Measurements from ENCODE around the gene MSL1. TPM values are rescaled to one million over a fixed set of nuclear protein-coding genes. Genes with fewer than 3 reads are reported as not detected.

Gene MSL1
- total RNA-seq, 2 donors from 2014 or later, result 95.4 to 108 TPM

- H3K27ac Mint-ChIP-seq, result no peak overlapping the region
- H3K36me3 Mint-ChIP-seq (ENCODE audit: low read depth), result peaks cover 6% of the 10 kb centered on the region
- Histone ChIP-seq H3K36me3 (ENCODE audit: control insufficient read depth, insufficient read depth, low read length) (no peaks in the 10 kb centered on the region), H3K27ac (ENCODE audit: low read depth, low read length) (no peak overlapping the region), H3K9ac (ENCODE audit: extremely low read depth, low read length, poor library complexity, severe bottlenecking) (no peak overlapping the region), H3K4me3 (ENCODE audit: low read length) (no peak overlapping the region), H3K9me3 (ENCODE audit: control insufficient read depth, low read length) (no peaks in the 10 kb centered on the region), H3K4me1 (ENCODE audit: control insufficient read depth, insufficient read depth, low read length) (peaks cover 51% of the 10 kb centered on the region), H3K27me3 (ENCODE audit: control insufficient read depth, insufficient read depth, low read length, poor library complexity, severe bottlenecking) (no peaks in the 10 kb centered on the region)
- DNase-seq, result no peak
- whole genome bisulfite sequencing, 2 experiments (ENCODE audit: insufficient coverage in 1 of 2, insufficient read length in 1 of 2), result 80 to 94% methylated on average over 3 to 8 of the region's 8 CpGs
- peaks cover 71% of the 10 kb centered on the region for H3K4me1 Mint-ChIP-seq
- no peaks in the 10 kb centered on the region for H3K9me3 Mint-ChIP-seq
- H3K27me3 Mint-ChIP-seq (ENCODE audit: insufficient read depth), result no peaks in the 10 kb centered on the region
- peak overlapping the region; percentile 28 for H3K4me3 Mint-ChIP-seq
- no peak for TF ChIP-seq CTCF (conservative IDR thresholded peaks at IDR 0.05)
Measured at GRCh38 chr17:40072735-40073346, 48.9 kb upstream of the MSL1 start.

- H3K36me3 Mint-ChIP-seq (ENCODE audit: low read depth), result peaks cover 6% of the 10 kb centered on the region
Measured at GRCh38 chr17:40073454-40074174, 48.2 kb upstream of the MSL1 start.

GRCh38 chr17:40074175-40074512, 47.6 kb upstream of the MSL1 start:
- no peak overlapping the region for H3K9ac ChIP-seq (ENCODE audit: extremely low read depth, low read length, poor library complexity, severe bottlenecking)
- no peaks in the 10 kb centered on the region for H3K27me3 Mint-ChIP-seq (ENCODE audit: insufficient read depth)
- H3K4me1 Mint-ChIP-seq, result peaks cover 61% of the 10 kb centered on the region
- H3K27ac Mint-ChIP-seq, result no peak overlapping the region
- H3K27ac ChIP-seq (ENCODE audit: low read depth, low read length), result no peak overlapping the region
- H3K9me3 ChIP-seq (ENCODE audit: control insufficient read depth, low read length), result no peaks in the 10 kb centered on the region
- peaks cover 47% of the 10 kb centered on the region for H3K4me1 ChIP-seq (ENCODE audit: control insufficient read depth, insufficient read depth, low read length)
- H3K27me3 ChIP-seq (ENCODE audit: control insufficient read depth, insufficient read depth, low read length, poor library complexity, severe bottlenecking), result no peaks in the 10 kb centered on the region
- H3K36me3 Mint-ChIP-seq (ENCODE audit: low read depth), result peaks cover 6% of the 10 kb centered on the region
- no peaks in the 10 kb centered on the region for H3K36me3 ChIP-seq (ENCODE audit: control insufficient read depth, insufficient read depth, low read length)
- H3K9me3 Mint-ChIP-seq, result no peaks in the 10 kb centered on the region
- H3K4me3 ChIP-seq (ENCODE audit: low read length), result no peak overlapping the region
- DNase-seq, result no peak
- WGBS, 2 experiments (ENCODE audit: insufficient coverage in 1 of 2, insufficient read length in 1 of 2), result 86 to 100% methylated on average over 1 to 8 of the region's 8 CpGs
- TF ChIP-seq CTCF (conservative IDR thresholded peaks at IDR 0.05), result no peak
- H3K4me3 Mint-ChIP-seq, result no peak overlapping the region

More at GRCh38 chr17:40073454-40074174, 48.2 kb upstream of the MSL1 start:
- Histone ChIP-seq H3K9me3 (ENCODE audit: control insufficient read depth, low read length) (no peaks in the 10 kb centered on the region), H3K9ac (ENCODE audit: extremely low read depth, low read length, poor library complexity, severe bottlenecking) (no peak overlapping the region), H3K4me3 (ENCODE audit: low read length) (no peak overlapping the region), H3K4me1 (ENCODE audit: control insufficient read depth, insufficient read depth, low read length) (peaks cover 47% of the 10 kb centered on the region), H3K36me3 (ENCODE audit: control insufficient read depth, insufficient read depth, low read length) (no peaks in the 10 kb centered on the region), H3K27ac (ENCODE audit: low read depth, low read length) (no peak overlapping the region), H3K27me3 (ENCODE audit: control insufficient read depth, insufficient read depth, low read length, poor library complexity, severe bottlenecking) (no peaks in the 10 kb centered on the region)
- Mint-ChIP-seq H3K4me1 (peaks cover 64% of the 10 kb centered on the region), H3K9me3 (no peaks in the 10 kb centered on the region), H3K27me3 (ENCODE audit: insufficient read depth) (no peaks in the 10 kb centered on the region), H3K27ac (no peak overlapping the region), H3K4me3 (no peak overlapping the region)
- no peak for TF ChIP-seq CTCF (conservative IDR thresholded peaks at IDR 0.05)
- DNase-seq, result no peak
- 89 to 95% methylated on average over 5 to 7 of the region's 7 CpGs for WGBS, 2 experiments (ENCODE audit: insufficient coverage in 1 of 2, insufficient read length in 1 of 2)
